ENCODE data around the gene CLN3.

DNA sequence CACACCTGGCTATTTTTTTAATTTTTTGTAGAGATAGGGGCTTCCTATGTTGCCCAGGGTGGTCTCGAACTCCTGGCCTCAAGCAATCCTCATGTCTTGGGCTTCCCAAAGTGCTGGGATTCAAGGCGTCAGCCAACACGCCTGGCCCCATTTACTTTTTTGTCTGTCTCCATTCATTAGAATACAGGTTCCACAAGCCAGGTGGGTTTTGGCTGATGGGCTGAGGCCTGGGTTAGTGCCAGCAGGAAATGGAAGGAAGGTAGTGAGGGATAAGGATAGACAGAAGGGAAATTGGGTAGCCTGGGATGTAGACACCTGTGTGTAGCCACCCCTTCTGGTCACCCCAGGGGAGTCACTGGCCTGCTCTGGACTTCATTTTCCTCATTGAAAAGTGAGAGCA lies 19.2 kb upstream of the CLN3 start:
- TF ChIP-seq LEF1 (IDR thresholded peaks at IDR 0.05; ENCODE audit: borderline replicate concordance) (no peak), SUZ12 (IDR thresholded peaks at IDR 0.05) (no peak), BHLHE40 (IDR thresholded peaks at IDR 0.05; ENCODE audit: borderline replicate concordance) (no peak), FOXA1 (IDR thresholded peaks at IDR 0.05) (no peak)
- TF ChIP-seq, protein P1, sequence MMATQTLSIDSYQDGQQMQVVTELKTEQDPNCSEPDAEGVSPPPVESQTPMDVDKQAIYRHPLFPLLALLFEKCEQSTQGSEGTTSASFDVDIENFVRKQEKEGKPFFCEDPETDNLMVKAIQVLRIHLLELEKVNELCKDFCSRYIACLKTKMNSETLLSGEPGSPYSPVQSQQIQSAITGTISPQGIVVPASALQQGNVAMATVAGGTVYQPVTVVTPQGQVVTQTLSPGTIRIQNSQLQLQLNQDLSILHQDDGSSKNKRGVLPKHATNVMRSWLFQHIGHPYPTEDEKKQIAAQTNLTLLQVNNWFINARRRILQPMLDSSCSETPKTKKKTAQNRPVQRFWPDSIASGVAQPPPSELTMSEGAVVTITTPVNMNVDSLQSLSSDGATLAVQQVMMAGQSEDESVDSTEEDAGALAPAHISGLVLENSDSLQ (IDR thresholded peaks at IDR 0.05): no peak
